ENCODE measurements around the gene ABCC1. TPM values are rescaled to one million over a fixed set of nuclear protein-coding genes. Genes with fewer than 3 reads are reported as not detected.
A peak's percentile ranks its signal among the peaks of the same experiment; 100 is the strongest.

Gene ABCC1
- total RNA-seq, 1 experiment from 2014 or later: 56.4 TPM

DNA sequence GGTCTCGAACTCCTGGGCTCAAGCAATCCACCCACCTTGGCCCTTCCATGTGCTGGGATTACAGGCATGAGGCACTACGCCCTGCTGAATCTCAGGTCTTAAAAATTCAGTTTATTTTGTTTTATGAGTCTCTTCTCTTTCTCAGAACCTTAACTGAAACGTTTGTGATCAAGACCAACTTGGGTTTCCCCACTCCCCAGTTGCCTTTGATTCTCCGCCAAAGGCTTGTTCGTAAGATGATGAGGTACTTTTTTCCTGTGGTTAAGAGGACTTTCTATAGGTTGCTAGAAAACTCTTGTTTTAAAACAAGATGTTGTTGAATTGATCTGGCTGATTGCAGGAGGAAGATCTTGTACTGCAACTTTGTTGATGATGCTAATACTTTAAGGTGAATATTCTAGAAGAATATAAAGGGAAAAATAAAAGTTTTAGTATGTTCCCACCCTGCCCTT is 11.7 kb downstream of the ABCC1 start:
- Histone ChIP-seq H3K9ac (ENCODE audit: extremely low read depth, insufficient read length, low read length) (no peak overlapping the region), H4K8ac (replicated peaks; ENCODE audit: insufficient read length, low read depth, low read length) (no peak overlapping the region), H3K79me1 (ENCODE audit: insufficient read depth, low read depth, low read length, poor library complexity, severe bottlenecking) (peaks cover 9% of the 10 kb centered on the region), H3K14ac (ENCODE audit: insufficient read depth, low read length) (no peak overlapping the region), H2BK120ac (ENCODE audit: low read depth, low read length, poor library complexity, severe bottlenecking) (no peak overlapping the region), H2AFZ (ENCODE audit: low read length) (no peak overlapping the region), H3K18ac (ENCODE audit: insufficient read length, low read depth, low read length) (no peak overlapping the region), H3K23ac (ENCODE audit: insufficient read length, low read depth, low read length) (no peak overlapping the region), H3K27me3 (ENCODE audit: insufficient read depth, low read length) (no peaks in the 10 kb centered on the region), H2BK15ac (ENCODE audit: low read depth, low read length) (no peak overlapping the region), H3K23me2 (ENCODE audit: insufficient read length, low read depth, low read length, poor library complexity, severe bottlenecking) (no peaks in the 10 kb centered on the region), H2BK12ac (ENCODE audit: insufficient read length, low read depth, low read length) (no peak overlapping the region), H3K9me3 (ENCODE audit: control insufficient read depth, low read depth, low read length) (no peaks in the 10 kb centered on the region), H3K56ac (ENCODE audit: insufficient read length, low read depth, low read length) (no peak overlapping the region), H3K4ac (ENCODE audit: low read depth, low read length) (no peak overlapping the region), H4K20me1 (ENCODE audit: control insufficient read depth, insufficient read depth, insufficient read length) (no peaks in the 10 kb centered on the region), H4K91ac (ENCODE audit: insufficient read length, low read depth, low read length) (no peak overlapping the region), H2BK5ac (ENCODE audit: insufficient read length, low read length) (no peak overlapping the region), H3K79me2 (ENCODE audit: insufficient read depth, low read length) (peaks cover 27% of the 10 kb centered on the region; the same call in 1 of the 2 replicates), H2BK20ac (ENCODE audit: low read depth, low read length, poor library complexity, severe bottlenecking) (no peak overlapping the region), H3K4me2 (ENCODE audit: insufficient read depth, insufficient read length, low read length) (no peak overlapping the region), H4K5ac (ENCODE audit: insufficient read length, low read depth, low read length) (no peak overlapping the region), H3K27ac (ENCODE audit: insufficient read length, low read depth, low read length) (no peak overlapping the region), H3K4me1 (ENCODE audit: insufficient read depth, low read length) (peaks cover 7% of the 10 kb centered on the region; the same call in 1 of the 2 replicates), H2AK5ac (ENCODE audit: insufficient read length, low read length) (no peak overlapping the region), H3T11ph (ENCODE audit: low read length) (no peak overlapping the region)
- H3K9me3 Mint-ChIP-seq: peaks cover 15 to 23% of the 10 kb centered on the region in 2 experiments
- H3K4me3 Mint-ChIP-seq: no peak overlapping the region
- H3K4me1 Mint-ChIP-seq: peaks cover 52 to 54% of the 10 kb centered on the region in 2 experiments
- no peak for DNase-seq
- peak overlapping the region; percentile 87 to 93 (median 91); a peak in 6 of 7 replicates for H3K27ac Mint-ChIP-seq
- no CpG with 5 or more reads among the region's 5 CpGs for WGBS (ENCODE audit: extremely low coverage, insufficient read length, low lambda C conversion rate)
- TF ChIP-seq, protein P1, sequence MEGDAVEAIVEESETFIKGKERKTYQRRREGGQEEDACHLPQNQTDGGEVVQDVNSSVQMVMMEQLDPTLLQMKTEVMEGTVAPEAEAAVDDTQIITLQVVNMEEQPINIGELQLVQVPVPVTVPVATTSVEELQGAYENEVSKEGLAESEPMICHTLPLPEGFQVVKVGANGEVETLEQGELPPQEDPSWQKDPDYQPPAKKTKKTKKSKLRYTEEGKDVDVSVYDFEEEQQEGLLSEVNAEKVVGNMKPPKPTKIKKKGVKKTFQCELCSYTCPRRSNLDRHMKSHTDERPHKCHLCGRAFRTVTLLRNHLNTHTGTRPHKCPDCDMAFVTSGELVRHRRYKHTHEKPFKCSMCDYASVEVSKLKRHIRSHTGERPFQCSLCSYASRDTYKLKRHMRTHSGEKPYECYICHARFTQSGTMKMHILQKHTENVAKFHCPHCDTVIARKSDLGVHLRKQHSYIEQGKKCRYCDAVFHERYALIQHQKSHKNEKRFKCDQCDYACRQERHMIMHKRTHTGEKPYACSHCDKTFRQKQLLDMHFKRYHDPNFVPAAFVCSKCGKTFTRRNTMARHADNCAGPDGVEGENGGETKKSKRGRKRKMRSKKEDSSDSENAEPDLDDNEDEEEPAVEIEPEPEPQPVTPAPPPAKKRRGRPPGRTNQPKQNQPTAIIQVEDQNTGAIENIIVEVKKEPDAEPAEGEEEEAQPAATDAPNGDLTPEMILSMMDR (conservative IDR thresholded peaks at IDR 0.05): no peak
- peaks cover 18 to 33% (median 33%) of the 10 kb centered on the region in 3 experiments for H3K36me3 Mint-ChIP-seq (ENCODE audit: insufficient read depth in 1 of 3, low read depth in 3 of 3)
- H3K27me3 Mint-ChIP-seq (ENCODE audit: low read depth): peaks cover 3% of the 10 kb centered on the region; the same call in 1 of the 2 replicates
